GM12864 (cell line): ENCODE results near the gene ZNF747.
"Not testable (repeated sequence)": the region's sequence is repeated elsewhere in the genome, so short reads cannot be mapped to it uniquely, and the experiment has no call there.

Experiments used
- DNase-seq: peaks from one replicate; pipeline ENCODE4 v3.0.0-alpha.2; 2011; ENCODE audit warnings: low read depth
- H3K4me3 ChIP-seq: 2 replicates; pipeline ENCODE4 v1.5.1; 2011; ENCODE audit warnings: mild to moderate bottlenecking, low read depth, low read length, control low read depth
- TF ChIP-seq, protein P1 (sequence below): IDR thresholded peaks from 2 replicates; pipeline ENCODE4 v1.5.1; 2011; ENCODE audit warnings: low read depth, mild to moderate bottlenecking, moderate library complexity, low read length, control low read depth, inconsistent platforms; ENCODE audit errors: missing control alignments

Gene ZNF747

DNA sequence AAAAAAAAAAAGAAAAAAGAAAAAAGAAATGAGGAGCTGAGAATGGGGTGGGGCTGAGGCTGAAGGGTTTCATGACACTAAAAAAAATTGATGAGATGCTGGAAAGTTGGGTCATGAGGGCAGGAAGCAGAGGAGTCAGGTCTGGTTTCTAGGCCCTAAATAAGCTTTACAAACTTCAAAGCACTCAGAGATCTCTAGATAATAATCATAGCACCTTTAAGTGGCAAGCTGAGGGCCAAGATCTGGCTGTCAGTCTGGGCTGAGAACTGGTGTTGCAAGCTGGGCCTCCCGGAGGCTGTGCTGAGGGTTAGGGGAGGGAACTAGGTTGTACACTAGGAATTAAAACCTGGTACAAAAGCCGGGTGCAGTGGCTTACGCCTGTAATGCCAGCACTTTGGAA, 17.1 kb upstream of the ZNF747 start:
- no peak overlapping the region for H3K4me3 ChIP-seq
- DNase-seq, result no peak
- TF ChIP-seq, protein P1, sequence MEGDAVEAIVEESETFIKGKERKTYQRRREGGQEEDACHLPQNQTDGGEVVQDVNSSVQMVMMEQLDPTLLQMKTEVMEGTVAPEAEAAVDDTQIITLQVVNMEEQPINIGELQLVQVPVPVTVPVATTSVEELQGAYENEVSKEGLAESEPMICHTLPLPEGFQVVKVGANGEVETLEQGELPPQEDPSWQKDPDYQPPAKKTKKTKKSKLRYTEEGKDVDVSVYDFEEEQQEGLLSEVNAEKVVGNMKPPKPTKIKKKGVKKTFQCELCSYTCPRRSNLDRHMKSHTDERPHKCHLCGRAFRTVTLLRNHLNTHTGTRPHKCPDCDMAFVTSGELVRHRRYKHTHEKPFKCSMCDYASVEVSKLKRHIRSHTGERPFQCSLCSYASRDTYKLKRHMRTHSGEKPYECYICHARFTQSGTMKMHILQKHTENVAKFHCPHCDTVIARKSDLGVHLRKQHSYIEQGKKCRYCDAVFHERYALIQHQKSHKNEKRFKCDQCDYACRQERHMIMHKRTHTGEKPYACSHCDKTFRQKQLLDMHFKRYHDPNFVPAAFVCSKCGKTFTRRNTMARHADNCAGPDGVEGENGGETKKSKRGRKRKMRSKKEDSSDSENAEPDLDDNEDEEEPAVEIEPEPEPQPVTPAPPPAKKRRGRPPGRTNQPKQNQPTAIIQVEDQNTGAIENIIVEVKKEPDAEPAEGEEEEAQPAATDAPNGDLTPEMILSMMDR, result no peak

DNA sequence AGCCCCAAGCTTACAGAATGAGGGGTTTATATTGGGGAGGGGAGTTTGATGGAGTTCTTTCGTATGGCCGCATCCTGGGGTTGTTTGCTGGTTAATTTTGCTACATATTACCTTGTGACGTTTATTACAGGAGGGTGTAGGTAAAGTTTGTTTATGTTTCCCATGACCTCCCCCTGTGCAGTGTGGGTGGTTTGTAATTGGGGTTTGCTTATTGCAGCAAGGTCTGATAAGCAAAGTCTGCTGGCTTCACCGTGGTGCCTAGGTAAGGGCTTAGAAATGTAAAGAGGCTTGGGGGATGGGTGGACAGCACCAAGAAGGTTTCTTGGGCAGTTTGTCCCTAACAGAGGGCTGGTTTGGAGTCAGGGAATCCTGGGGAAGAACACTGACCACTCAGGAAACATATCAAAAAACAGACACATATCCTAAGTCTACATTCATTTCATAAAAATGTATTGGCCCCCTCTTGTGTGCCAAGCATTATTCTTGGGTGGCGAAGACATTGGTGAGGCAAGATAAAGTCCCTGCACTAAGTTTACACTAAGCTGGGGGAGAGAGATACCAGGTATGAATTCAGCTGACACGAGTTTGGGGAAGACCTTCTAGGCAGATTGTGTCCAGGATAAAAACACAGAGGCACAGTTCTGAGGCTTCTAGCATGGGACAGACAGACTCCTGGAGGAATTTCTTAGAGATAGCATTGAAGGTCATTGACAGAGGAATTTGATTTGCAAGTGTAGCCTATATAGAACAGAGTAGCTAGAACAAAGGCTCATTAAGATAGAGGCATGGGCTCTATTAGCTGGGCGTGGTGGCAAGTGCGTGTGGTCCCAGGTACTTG, 14.0 kb upstream of the ZNF747 start:
- no peak for DNase-seq
- TF ChIP-seq, protein P1, result no peak
- H3K4me3 ChIP-seq, result no peak overlapping the region

DNA sequence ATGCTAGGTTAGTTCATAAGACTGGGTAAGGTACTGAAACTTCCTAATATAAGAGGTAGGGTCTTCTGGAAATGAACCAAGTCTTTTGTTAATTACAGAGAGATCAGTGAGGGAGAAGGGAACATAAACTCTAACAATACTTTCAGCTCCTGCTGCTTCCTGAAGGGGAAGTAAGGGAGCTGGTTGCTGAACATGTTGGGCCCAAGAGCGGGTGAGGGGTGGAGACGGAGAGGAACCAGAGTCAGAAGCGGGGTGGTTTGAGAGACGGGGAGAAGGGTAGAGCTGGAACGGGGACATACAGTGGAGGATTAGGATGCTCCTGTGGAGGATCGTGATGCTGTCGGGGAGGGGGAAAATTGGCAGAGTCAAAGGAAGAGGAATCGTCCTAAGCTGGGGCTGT, 11.5 kb upstream of the ZNF747 start:
- TF ChIP-seq, protein P1, result no peak
- DNase-seq, result no peak
- H3K4me3 ChIP-seq, result no peak overlapping the region

DNA sequence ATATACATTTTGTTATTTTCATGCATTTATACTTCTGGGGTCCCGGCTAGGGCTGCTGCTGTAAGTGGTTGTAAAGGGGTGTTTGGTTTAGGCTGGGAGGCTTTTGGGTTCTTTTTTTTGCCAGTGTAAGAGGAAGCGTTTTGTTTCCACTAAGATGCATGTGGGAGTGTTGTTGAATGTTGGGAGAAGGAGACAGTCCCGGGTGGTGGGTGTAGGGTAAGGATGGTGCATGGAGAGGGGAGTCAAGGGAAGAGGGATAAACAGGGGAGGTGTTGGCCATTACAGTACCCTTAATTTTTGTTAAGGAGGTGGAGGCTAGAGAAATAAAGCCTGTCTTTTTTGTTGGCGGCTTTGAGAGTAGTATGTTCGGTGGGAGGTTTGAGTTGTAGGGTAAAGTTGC, 8.4 kb upstream of the ZNF747 start:
- H3K4me3 ChIP-seq, result no peak overlapping the region
- TF ChIP-seq, protein P1, result no peak

DNA sequence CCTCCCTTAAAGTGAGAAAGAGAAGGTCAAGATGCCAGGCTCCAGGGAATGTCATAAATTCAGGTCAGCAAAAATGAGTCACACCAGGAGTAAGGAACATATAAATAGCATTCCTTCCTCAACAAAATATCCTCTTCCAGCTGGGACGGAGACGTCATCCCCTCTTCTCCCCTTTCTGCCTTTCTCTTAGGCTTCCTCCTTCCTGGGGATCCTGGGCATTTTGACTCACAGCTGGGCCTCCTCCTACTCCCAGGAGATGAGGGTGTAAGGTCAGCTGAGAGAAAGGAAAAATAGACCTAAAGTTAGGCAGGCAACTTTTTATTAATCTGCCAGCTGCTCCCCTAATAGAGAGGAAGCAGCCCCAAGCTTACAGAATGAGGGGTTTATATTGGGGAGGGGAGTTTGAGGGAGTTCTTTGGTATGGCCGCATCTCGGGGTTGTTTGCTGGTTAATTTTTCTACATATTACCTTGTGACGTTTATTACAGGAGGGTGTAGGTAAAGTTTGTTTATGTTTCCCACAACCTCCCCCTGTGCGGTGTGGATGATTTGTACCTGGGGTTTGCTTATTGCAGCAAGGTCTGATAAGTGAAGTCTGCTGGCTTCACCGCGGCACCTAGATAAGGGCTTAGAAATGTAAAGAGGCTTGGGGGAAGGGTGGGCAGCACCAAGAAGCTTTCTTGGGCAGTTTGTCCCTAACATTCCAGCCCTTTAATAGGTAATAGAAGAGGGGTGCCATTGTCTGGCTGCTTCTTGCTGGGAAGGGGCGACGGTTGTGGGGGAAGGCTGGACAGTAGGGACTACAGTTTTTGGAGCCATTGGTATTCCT, 7.1 kb upstream of the ZNF747 start:
- TF ChIP-seq, protein P1, result no peak
- no peak for DNase-seq
- H3K4me3 ChIP-seq, result no peak overlapping the region

More for the DNA sequence above, 8.4 kb upstream of the ZNF747 start:
- no peak for DNase-seq

DNA sequence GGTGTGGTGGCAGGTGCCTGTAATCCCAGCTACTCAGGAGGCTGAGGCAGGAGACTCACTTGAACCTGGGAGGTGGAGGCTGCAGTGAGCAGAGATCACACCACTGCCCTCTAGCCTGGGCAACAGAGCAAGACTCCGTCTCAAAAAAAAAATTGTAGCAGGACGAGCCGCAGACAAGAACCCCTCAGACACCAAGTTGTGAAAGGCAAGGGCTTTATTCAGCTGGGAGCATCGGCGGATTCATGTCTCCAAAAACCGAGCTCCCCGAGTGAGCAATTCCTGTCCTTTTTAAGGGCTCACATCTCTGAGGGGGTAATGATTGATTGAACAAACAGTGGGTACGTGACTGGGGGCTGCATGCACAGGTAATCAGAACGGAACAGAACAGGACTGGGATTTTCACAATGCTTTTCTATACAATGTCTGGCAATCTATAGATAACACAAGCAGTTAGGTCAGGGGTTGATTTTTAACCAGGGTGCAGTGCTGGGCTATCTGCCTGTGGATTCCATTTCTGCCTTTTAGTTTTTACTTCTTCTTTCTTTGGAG, 6.3 kb upstream of the ZNF747 start:
- not testable (repeated sequence) for H3K4me3 ChIP-seq, DNase-seq

DNA sequence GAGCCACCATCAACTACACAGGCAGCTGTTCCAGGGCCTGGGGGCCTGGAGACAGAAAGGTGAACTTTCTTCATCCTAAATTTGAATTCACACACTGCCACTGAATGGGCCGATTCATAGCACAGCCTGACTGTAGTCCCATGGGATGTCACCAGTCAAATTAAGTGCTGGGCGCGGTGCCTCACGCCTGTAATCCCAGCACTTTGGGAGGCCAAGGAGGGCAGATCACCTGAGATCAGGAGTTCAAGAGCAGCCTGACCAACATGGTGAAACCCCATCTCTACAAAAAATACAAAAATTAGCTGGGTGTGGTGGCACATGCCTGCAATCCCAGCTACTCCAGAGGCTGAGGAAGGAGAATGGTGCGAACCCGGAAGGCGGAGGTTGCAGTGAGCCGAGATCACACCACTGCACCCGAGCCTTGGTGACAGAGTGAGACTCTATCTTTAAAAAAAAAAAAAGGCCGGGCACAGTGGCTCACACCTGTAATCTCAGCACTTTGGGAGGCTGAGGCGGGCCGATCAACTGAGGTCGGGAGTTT, 5.4 kb upstream of the ZNF747 start:
- DNase-seq, H3K4me3 ChIP-seq: not testable (repeated sequence)
